Bronchial epithelial cell (primary cell): Measurements from ENCODE around the gene RFTN2. TPM values are rescaled to one million over a fixed set of nuclear protein-coding genes. Genes with fewer than 3 reads are reported as not detected.
"Not testable (repeated sequence)": the region's sequence is repeated elsewhere in the genome, so short reads cannot be mapped to it uniquely, and the experiment has no call there.

Source experiments
- DNase-seq: peaks from one replicate; pipeline ENCODE4 v3.0.0-alpha.2; 2010; ENCODE audit warnings: low read depth
- FAIRE-seq: peaks from 2 replicates; lab custom pipeline; 2011; peaks lifted over from hg19 to GRCh38; lab: Jason Lieb, UNC
- H3K27me3 ChIP-seq: 2 replicates; pipeline ENCODE4 v1.5.1; 2011; ENCODE audit warnings: low read length; ENCODE audit not compliant: control insufficient read depth, insufficient read depth
- H3K36me3 ChIP-seq: 2 replicates; pipeline ENCODE4 v1.5.1; 2011; ENCODE audit warnings: low read length; ENCODE audit not compliant: control insufficient read depth, insufficient read depth
- H3K4me3 ChIP-seq: 2 replicates; pipeline ENCODE4 v1.5.1; 2011; ENCODE audit warnings: mild to moderate bottlenecking, low read depth, low read length, control low read depth
- CTCF ChIP-seq: IDR thresholded peaks from 2 replicates; pipeline ENCODE4 v1.5.1; 2011; ENCODE audit warnings: mild to moderate bottlenecking, moderate library complexity, low read length, control low read depth, inconsistent platforms; ENCODE audit not compliant: insufficient read depth, severe bottlenecking
- total RNA-seq: library from RNA; depleted of rRNA; stranded (reverse); fragments of >200 nt; gene quantifications from 2 replicates; pipeline ENCODE4 v1.2.1, GENCODE V29; 2014

Gene RFTN2
- total RNA-seq, 1 donor from 2014 or later: under 0.01 TPM

GRCh38 chr2:197704434-197705120 lies 29.2 kb upstream of the RFTN2 start:
- no peak for FAIRE-seq
- no peaks in the 10 kb centered on the region for H3K27me3 ChIP-seq
- H3K36me3 ChIP-seq: no peaks in the 10 kb centered on the region
- DNase-seq: no peak
- H3K4me3 ChIP-seq: peak overlapping the region; percentile 89
- no peak for TF ChIP-seq CTCF

- TF ChIP-seq CTCF: no peak
- Histone ChIP-seq H3K4me3 (no peak overlapping the region), H3K36me3 (no peaks in the 10 kb centered on the region), H3K27me3 (no peaks in the 10 kb centered on the region)
- DNase-seq: no peak
- FAIRE-seq: no peak
Observed at GRCh38 chr2:197700960-197701359, 25.6 kb upstream of the RFTN2 start.

- H3K4me3 ChIP-seq, H3K27me3 ChIP-seq, H3K36me3 ChIP-seq, FAIRE-seq, DNase-seq: not testable (repeated sequence)
Observed at GRCh38 chr2:197699724-197700123, 24.3 kb upstream of the RFTN2 start.

GRCh38 chr2:197696571-197696970 lies 21.2 kb upstream of the RFTN2 start:
- not testable (repeated sequence) for H3K27me3 ChIP-seq, H3K4me3 ChIP-seq, H3K36me3 ChIP-seq, DNase-seq, FAIRE-seq

- H3K36me3 ChIP-seq, FAIRE-seq, DNase-seq, H3K27me3 ChIP-seq, H3K4me3 ChIP-seq: not testable (repeated sequence)
Observed at GRCh38 chr2:197695971-197696370, 20.6 kb upstream of the RFTN2 start.

- FAIRE-seq, H3K4me3 ChIP-seq, DNase-seq, H3K27me3 ChIP-seq, H3K36me3 ChIP-seq: not testable (repeated sequence)
Observed at GRCh38 chr2:197695206-197695605, 19.8 kb upstream of the RFTN2 start.

- FAIRE-seq: no peak
- DNase-seq: no peak
- TF ChIP-seq CTCF: no peak
- Histone ChIP-seq H3K27me3 (no peaks in the 10 kb centered on the region), H3K36me3 (no peaks in the 10 kb centered on the region), H3K4me3 (no peak overlapping the region)
Observed at GRCh38 chr2:197677483-197677882, 2.1 kb upstream of the RFTN2 start.

GRCh38 chr2:197677056-197677455 lies 1.7 kb upstream of the RFTN2 start:
- no peak for TF ChIP-seq CTCF
- Histone ChIP-seq H3K27me3 (no peaks in the 10 kb centered on the region), H3K4me3 (no peak overlapping the region), H3K36me3 (no peaks in the 10 kb centered on the region)
- DNase-seq (no peak), FAIRE-seq (no peak)
